GM18909 (cell line): Measurements from ENCODE around the gene COL4A2.

ENCODE experiments used
- ATAC-seq: cut with Tn5 transposase; IDR thresholded peaks from one replicate; pipeline ENCODE4 v1.9.1; 2021; ENCODE audit warnings: mild to moderate bottlenecking; ENCODE audit not compliant: unreplicated experiment, poor library complexity

The COL4A2 gene

GRCh38 chr13:110464556-110465333 is 157.7 kb downstream of the COL4A2 start:
- no peak for ATAC-seq

DNA sequence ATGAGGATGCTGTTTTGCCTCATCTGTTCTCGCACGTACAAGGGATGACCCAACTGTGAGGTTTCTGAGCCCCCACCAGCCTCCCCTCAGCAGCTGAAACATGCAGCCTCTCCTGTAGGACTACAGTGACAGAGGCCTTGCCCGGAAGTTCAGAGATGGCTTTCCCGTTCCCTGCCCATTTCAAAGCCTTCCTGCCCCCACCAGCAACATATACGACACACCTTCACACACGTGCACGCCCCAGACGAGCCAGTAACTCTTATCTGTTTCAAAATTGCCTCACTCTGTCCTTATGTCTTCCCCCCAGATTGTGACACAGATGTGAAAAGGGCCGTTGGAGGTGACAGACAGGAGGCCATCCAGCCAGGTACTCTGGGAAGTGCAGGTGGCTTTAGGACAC is 158.6 kb downstream of the COL4A2 start:
- ATAC-seq, result no peak

- no peak for ATAC-seq
Observed at GRCh38 chr13:110466266-110466915, 159.3 kb downstream of the COL4A2 start.

- ATAC-seq, result no peak
Observed at GRCh38 chr13:110467516-110468110, 160.5 kb downstream of the COL4A2 start.

DNA sequence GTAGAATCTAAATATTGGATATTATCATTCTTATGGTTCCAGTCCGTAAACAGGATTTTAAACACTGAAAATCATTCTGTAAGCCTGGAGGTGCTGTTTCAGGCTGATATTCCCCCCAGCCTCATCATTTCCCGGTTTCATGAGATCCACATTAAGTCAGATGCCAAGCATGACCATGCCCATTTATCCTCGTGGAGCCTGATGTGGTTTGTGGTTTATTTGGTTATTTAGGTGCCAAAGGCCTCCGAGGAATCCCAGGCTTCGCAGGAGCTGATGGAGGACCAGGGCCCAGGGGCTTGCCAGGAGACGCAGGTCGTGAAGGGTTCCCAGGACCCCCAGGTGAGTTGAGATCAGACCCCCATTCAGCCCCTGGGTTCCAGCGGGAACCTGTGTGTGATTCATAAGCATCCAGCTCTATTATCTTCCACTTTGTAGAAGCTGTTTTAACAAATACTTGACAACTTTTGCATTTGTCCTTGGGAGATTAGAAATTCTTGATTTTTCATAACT is 162.0 kb downstream of the COL4A2 start:
- no peak for ATAC-seq

DNA sequence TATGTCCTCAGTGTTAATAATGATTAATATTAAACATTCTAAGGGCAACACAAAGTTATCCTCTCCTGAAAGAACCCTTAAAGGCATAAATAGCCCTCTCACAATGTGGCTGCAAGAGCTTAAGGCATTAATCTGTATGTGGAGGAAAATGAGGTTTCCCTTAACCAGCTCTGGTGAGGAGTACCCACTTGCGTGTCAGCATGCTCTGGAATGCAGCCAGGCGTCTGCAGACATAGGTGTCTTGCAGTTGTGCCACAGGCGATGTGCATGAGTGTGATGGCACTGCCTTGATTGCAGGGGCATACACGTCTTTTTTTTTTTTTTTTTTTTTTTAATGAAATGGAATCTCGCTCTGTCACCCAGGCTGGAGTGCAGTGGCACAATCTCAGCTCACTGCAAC is 162.5 kb downstream of the COL4A2 start:
- ATAC-seq, result no peak

DNA sequence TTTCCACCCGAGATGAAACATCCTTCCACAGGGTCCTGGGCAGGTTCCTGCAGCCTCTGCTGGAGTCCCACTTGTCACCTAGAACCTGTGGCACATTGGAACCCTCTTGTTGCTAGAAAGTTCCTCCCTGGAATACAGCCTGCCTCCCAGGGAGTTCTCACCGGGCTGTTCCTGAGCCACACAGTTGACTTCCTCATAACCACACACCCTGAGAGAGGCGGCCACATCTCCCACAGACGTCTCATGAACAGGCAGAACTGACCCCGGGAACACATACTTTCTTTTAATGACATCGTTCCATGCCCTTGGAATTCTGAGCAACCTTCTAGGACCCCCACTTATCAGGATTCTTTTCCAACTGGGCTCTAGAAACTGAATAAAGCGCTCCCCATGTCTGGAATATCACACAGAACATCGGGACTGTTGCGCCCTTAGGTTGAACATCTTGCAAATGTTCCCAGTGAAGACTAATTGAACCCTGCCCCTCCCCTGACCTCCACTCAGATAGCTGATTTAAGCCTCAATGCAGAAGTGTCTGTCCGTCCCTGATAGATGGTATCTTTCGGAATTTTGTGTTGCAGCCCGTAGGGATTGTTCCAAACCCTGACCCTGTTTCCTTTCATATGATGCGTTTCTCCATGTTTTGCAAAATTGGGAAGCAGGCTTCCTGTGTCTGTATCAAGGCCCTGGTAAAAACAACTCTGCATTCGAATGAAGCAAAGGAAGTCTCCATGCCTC is 163.4 kb downstream of the COL4A2 start:
- no peak for ATAC-seq

DNA sequence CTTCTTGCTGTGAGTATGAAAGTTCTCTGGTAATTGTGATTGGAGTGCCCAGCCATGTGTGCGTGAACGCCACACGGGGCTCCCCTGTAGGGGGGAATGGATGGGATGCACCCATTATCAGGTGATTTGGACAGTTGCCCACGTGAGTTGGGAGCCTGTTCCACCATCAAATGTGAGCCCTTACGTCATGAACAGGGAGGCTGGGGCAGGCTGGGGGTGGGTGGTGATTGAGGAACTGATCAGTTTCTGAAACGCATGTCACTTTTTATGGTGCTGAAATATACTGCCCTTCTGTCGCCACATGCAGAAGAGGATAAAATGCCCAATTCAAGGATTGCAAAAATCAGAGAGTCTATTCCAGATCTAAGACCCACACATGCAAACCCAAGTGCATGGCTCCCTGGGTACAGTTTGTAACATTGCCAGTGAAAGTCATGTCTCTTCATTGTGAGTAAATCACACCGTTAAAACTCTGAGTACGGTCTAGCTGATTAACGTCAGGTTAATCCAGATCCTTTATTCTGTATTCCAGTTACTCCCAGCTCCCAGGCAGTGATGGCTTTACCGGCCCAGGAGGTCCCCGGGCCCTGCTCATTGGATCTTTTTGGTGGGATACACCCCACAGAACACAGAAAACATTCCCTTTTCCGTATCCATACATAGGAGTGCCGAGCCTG is 164.2 kb downstream of the COL4A2 start:
- peak; percentile 57 for ATAC-seq

- peak; percentile 98 for ATAC-seq
Observed at GRCh38 chr13:110471833-110472162, 164.7 kb downstream of the COL4A2 start.

- no peak for ATAC-seq
Observed at GRCh38 chr13:110472904-110473563, 165.9 kb downstream of the COL4A2 start.

DNA sequence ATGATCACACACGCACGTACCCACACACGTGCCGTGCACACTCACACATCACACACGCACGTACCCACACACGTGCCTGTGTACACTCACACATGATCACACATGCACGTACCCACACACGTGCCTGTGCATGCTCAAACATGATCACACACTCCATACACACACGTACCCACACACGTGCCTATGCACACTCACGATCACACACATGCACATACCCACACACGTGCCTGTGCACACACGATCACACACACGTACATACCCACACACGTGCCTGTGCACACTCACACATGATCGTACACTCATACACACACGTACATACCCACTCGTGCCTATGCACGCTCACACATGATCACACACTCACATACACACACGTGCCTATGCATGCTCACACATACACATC is 167.6 kb downstream of the COL4A2 start:
- no peak for ATAC-seq

- ATAC-seq, result no peak
Observed at GRCh38 chr13:110475117-110475516, 168.0 kb downstream of the COL4A2 start.

DNA sequence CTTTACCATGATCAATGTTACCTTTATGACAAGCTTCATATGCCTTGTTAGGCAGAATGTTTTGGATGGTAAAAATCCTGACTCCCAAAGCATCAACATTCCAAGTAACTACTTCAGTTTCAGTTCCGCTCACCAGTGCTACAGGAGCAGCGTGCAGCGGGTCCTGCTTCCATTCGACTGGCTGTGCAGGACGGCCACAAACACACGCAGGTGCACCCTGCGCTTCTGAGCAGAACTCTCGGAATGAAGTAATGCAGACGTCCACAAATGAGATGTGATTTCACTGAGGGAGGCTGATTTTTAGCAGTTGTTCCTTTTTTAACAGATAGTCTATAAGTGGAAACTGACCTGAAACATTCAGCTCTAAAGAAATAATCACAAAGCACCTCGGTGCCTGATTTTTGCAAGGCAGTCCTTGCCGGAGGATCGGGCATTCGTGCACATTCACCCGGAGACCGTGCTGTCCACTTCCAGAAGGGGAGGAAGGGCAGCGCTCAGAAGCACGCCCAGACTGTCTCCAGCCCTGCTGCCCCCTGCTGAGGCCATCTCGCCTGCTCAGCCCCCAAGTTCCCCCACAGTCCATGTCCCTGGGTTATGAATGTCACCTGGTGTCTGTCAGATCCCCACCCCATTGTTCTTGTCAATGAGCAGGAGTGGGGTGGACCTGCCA is 168.6 kb downstream of the COL4A2 start:
- ATAC-seq, result no peak

- ATAC-seq, result no peak
Observed at GRCh38 chr13:110476220-110476617, 169.1 kb downstream of the COL4A2 start.

GRCh38 chr13:110477706-110478245 is 170.7 kb downstream of the COL4A2 start:
- ATAC-seq, result no peak

GRCh38 chr13:110478405-110479214 is 171.5 kb downstream of the COL4A2 start:
- ATAC-seq, result no peak

DNA sequence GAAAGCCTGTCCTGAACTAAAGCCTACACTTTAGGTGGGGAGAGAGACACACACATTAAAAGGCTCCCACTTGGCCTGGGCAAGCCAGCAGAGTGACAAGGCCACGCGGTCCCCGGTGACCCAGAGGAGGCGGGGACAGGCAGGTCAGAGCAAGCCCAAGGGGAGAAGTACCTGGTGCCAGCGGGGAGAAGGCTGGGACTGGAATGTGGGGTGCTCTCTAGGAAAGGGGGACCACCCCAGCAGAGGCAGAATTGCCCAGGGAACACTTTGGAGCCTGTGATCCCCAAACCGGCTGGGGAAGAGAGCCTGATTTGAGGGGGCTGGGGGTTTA is 172.1 kb downstream of the COL4A2 start:
- ATAC-seq, result no peak

- ATAC-seq, result no peak
Observed at GRCh38 chr13:110479648-110480047, 172.6 kb downstream of the COL4A2 start.
